Measurements from ENCODE around the gene CRY2. TPM values are rescaled to one million over a fixed set of nuclear protein-coding genes. Genes with fewer than 3 reads are reported as not detected.

Gene CRY2
- total and polyA plus RNA-seq, 2 of the 13 experiments (the other 11 are each of a cell fraction or from before 2014, with no cell fraction given), result 10.1 to 12.2 TPM

DNA sequence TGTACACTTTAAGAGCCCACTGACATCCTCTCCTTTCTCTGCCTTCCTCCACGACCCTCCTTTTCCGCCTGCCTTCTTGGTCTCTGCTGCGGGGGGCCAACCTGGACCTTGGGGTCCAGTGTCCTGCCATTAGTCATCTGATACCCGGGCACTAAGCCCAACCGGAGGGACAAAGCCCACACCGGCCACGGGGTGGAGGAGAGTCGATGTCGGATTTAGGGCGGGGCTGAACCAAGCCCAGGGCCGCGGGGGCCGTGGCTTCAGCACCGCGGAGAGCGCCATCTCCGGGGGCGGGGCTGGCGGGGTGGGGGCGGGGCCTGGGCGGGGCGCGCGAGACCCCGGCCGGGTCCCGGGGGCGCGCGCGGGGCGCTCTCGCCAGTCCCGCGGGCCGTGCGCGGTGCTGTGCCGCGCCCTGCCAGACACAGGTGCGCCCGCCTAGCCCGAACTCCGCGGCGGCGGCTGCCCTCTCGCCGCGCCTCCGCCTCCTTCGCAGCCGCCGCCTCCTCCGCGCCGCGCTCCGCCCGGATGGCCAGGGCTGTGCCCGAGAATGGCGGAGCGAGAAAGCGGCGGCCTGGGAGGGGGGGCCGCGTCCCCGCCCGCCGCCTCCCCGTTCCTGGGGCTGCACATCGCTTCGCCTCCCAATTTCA is 38.1 kb downstream of the CRY2 start, which contains the start of gene MAPK8IP1 (continued):
- TF ChIP-seq, protein P1, sequence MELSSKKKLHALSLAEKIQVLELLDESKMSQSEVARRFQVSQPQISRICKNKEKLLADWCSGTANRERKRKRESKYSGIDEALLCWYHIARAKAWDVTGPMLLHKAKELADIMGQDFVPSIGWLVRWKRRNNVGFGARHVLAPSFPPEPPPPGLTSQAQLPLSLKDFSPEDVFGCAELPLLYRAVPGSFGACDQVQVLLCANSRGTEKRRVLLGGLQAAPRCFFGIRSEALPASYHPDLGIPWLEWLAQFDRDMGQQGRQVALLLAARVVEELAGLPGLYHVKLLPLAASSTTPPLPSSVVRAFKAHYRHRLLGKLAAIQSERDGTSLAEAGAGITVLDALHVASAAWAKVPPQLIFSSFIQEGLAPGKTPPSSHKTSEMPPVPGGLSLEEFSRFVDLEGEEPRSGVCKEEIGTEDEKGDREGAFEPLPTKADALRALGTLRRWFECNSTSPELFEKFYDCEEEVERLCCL (CRISPR knock-in tag; IDR thresholded peaks at IDR 0.05; ENCODE audit: borderline replicate concordance), result no peak
- TF ChIP-seq THYN1 (CRISPR knock-in tag; IDR thresholded peaks at IDR 0.05; ENCODE audit: borderline replicate concordance, low read depth), result no peak
- no peak for TF ChIP-seq JARID2 (CRISPR knock-in tag; IDR thresholded peaks at IDR 0.05; ENCODE audit: insufficient replicate concordance)
- no peak for TF ChIP-seq PCBP2 (optimal IDR thresholded peaks at IDR 0.05; ENCODE audit: low read depth, low read length, poor library complexity, severe bottlenecking)
- TF ChIP-seq ZNF720 (CRISPR knock-in tag; IDR thresholded peaks at IDR 0.05), result no peak
- TF ChIP-seq, protein P2, sequence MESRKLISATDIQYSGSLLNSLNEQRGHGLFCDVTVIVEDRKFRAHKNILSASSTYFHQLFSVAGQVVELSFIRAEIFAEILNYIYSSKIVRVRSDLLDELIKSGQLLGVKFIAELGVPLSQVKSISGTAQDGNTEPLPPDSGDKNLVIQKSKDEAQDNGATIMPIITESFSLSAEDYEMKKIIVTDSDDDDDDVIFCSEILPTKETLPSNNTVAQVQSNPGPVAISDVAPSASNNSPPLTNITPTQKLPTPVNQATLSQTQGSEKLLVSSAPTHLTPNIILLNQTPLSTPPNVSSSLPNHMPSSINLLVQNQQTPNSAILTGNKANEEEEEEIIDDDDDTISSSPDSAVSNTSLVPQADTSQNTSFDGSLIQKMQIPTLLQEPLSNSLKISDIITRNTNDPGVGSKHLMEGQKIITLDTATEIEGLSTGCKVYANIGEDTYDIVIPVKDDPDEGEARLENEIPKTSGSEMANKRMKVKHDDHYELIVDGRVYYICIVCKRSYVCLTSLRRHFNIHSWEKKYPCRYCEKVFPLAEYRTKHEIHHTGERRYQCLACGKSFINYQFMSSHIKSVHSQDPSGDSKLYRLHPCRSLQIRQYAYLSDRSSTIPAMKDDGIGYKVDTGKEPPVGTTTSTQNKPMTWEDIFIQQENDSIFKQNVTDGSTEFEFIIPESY (CRISPR knock-in tag; IDR thresholded peaks at IDR 0.05), result no peak
- no peak for TF ChIP-seq ZBTB20 (CRISPR knock-in tag; IDR thresholded peaks at IDR 0.05; ENCODE audit: borderline replicate concordance, low read depth)
- no peak for TF ChIP-seq ZFYVE20 (CRISPR knock-in tag; IDR thresholded peaks at IDR 0.05; ENCODE audit: borderline replicate concordance, low read depth)
- no peak for TF ChIP-seq ZFY (CRISPR knock-in tag; IDR thresholded peaks at IDR 0.05)
- TF ChIP-seq TMF1 (CRISPR knock-in tag; IDR thresholded peaks at IDR 0.05; ENCODE audit: low read depth), result 0 out of 2 replicates have a peak, but pooled peaks have one; percentile 30
- TF ChIP-seq EP300 (IDR thresholded peaks at IDR 0.05; ENCODE audit: low read depth in 2 of 2, low read length in 2 of 2), result no peak
- TF ChIP-seq EP300 (CRISPR knock-in tag; IDR thresholded peaks at IDR 0.05; ENCODE audit: borderline replicate concordance), result no peak
- TF ChIP-seq ELF1 (CRISPR knock-in tag; IDR thresholded peaks at IDR 0.05), result no peak
- no peak for TF ChIP-seq CREM (IDR thresholded peaks at IDR 0.05)
- no peak for TF ChIP-seq CREM (CRISPR knock-in tag; IDR thresholded peaks at IDR 0.05)
- peak; percentile 84; the same call in 1 of the 2 replicates for TF ChIP-seq TSC22D2 (CRISPR knock-in tag; IDR thresholded peaks at IDR 0.05; ENCODE audit: borderline replicate concordance)
- no peak for TF ChIP-seq HOXD1 (CRISPR knock-in tag; IDR thresholded peaks at IDR 0.05)
- peak; percentile 70; the same call in 1 of the 2 replicates for TF ChIP-seq ZNF616 (CRISPR knock-in tag; IDR thresholded peaks at IDR 0.05; ENCODE audit: low read depth)
- TF ChIP-seq SNAI1 (CRISPR knock-in tag; IDR thresholded peaks at IDR 0.05; ENCODE audit: borderline replicate concordance), result no peak
- no peak for TF ChIP-seq POLR2AphosphoS2 (IDR thresholded peaks at IDR 0.05; ENCODE audit: low read depth, low read length)
- TF ChIP-seq KDM4B (CRISPR knock-in tag; IDR thresholded peaks at IDR 0.05), result 0 out of 2 replicates have a peak, but pooled peaks have one; percentile 38
- TF ChIP-seq PAX8 (CRISPR knock-in tag; IDR thresholded peaks at IDR 0.05; ENCODE audit: borderline replicate concordance), result no peak
- TF ChIP-seq FOXK1 (CRISPR knock-in tag; IDR thresholded peaks at IDR 0.05; ENCODE audit: borderline replicate concordance, low read depth), result peak; percentile 25; the same call in 1 of the 2 replicates
- TF ChIP-seq TOE1 (CRISPR knock-in tag; IDR thresholded peaks at IDR 0.05), result no peak
- no peak for TF ChIP-seq HNF4A (CRISPR knock-in tag; IDR thresholded peaks at IDR 0.05)
- no peak for TF ChIP-seq TCF7 (IDR thresholded peaks at IDR 0.05; ENCODE audit: low read depth)
- TF ChIP-seq SATB2 (CRISPR knock-in tag; IDR thresholded peaks at IDR 0.05), result no peak
- TF ChIP-seq ESRRA (CRISPR knock-in tag; IDR thresholded peaks at IDR 0.05; ENCODE audit: low read depth), result no peak
- TF ChIP-seq HNF4G (IDR thresholded peaks at IDR 0.05; ENCODE audit: borderline replicate concordance, low read depth, low read length), result no peak
- no peak for TF ChIP-seq HNF4G (CRISPR knock-in tag; IDR thresholded peaks at IDR 0.05; ENCODE audit: borderline replicate concordance, low read depth)

Measured in HepG2 (cell line).